Colonic mucosa (tissue), 4 donors: ENCODE results near the gene PNPLA2. TPM values are rescaled to one million over a fixed set of nuclear protein-coding genes. Genes with fewer than 3 reads are reported as not detected.

Experiments used
- DNase-seq: peaks from one replicate; pipeline ENCODE4 v3.0.0-alpha.2; 2020
- H3K27ac ChIP-seq: fragments of 200-600 bp; one replicate; pipeline ENCODE4 v1.8.0; 2021
- H3K27me3 ChIP-seq: fragments of 200-600 bp; one replicate; pipeline ENCODE4 v1.8.0; 2021
- H3K36me3 ChIP-seq: fragments of 200-600 bp; one replicate; pipeline ENCODE4 v1.8.0; 2021
- H3K4me1 ChIP-seq: fragments of 200-600 bp; one replicate; pipeline ENCODE4 v1.8.0; 2021; ENCODE audit warnings: mild to moderate bottlenecking
- H3K4me3 ChIP-seq: fragments of 200-600 bp; one replicate; pipeline ENCODE4 v1.8.0; 2021
- H3K9ac ChIP-seq, 2 donors: one replicate each; pipeline ENCODE4 v1.7.0; 2013; ENCODE audit warnings: control low read depth in 2 of 2, low read depth in 2 of 2, low read length in 2 of 2
- H3K9me3 ChIP-seq: fragments of 200-600 bp; one replicate; pipeline ENCODE4 v1.8.0; 2021
- intact Hi-C: fragments of 100-400 bp; cut with DNase I; formaldehyde crosslinking; loops from one replicate; pipeline ENCODE4 v1.14.1; 2022
- total RNA-seq, 2 donors: library from RNA; stranded (reverse); fragmentation: NEBNext Ultra II Directional in 1 of 2; extraction: Animal tissue kit (Norgen Biotek cat#: 25700) in 1 of 2; gene quantifications; one replicate each; pipeline ENCODE4 v1.2.1, GENCODE V29; 2021
- TF ChIP-seq, protein P1 (sequence below): fragments of 200-600 bp; IDR thresholded peaks from one replicate; pipeline ENCODE4 v1.8.0; 2022; ENCODE audit warnings: antibody characterized with exemption, mild to moderate bottlenecking
- donor health status: healthy.
- donor health status: DM: no; HTN: no; CAD: no.
- donor health status: DM: no; HTN: no; CAD: no.

PNPLA2 gene
- total RNA-seq, 2 donors from 2014 or later: 139 to 155 TPM

DNA sequence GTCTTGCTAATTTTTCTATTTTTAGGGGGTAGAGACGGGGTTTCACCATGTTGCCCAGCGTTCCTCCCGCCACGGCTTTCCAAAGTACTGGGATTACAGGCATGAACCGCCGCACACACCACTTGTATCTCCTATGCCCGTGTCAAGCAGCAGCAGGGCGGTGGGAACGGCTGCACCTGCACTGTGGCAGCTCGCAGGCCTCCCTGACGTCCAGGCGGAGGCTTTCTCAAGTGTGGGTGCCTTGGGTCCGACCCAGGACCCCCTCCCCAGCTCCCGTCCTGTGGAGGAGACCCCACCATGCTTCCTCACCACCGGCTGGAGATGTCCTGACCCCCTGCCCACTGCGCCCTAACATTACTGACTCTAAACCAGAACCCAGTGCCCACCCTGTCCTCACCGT, 49.7 kb downstream of the PNPLA2 start:
- intact Hi-C loops: no loop called here
- Histone ChIP-seq H3K36me3 (no peaks in the 10 kb centered on the region), H3K4me3 (no peak overlapping the region), H3K27me3 (peaks cover 7% of the 10 kb centered on the region), H3K4me1 (no peaks in the 10 kb centered on the region), H3K9ac (no peak overlapping the region), H3K27ac (no peak overlapping the region), H3K9me3 (no peaks in the 10 kb centered on the region)
- TF ChIP-seq, protein P1, sequence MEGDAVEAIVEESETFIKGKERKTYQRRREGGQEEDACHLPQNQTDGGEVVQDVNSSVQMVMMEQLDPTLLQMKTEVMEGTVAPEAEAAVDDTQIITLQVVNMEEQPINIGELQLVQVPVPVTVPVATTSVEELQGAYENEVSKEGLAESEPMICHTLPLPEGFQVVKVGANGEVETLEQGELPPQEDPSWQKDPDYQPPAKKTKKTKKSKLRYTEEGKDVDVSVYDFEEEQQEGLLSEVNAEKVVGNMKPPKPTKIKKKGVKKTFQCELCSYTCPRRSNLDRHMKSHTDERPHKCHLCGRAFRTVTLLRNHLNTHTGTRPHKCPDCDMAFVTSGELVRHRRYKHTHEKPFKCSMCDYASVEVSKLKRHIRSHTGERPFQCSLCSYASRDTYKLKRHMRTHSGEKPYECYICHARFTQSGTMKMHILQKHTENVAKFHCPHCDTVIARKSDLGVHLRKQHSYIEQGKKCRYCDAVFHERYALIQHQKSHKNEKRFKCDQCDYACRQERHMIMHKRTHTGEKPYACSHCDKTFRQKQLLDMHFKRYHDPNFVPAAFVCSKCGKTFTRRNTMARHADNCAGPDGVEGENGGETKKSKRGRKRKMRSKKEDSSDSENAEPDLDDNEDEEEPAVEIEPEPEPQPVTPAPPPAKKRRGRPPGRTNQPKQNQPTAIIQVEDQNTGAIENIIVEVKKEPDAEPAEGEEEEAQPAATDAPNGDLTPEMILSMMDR: no peak
- no peak for DNase-seq

DNA sequence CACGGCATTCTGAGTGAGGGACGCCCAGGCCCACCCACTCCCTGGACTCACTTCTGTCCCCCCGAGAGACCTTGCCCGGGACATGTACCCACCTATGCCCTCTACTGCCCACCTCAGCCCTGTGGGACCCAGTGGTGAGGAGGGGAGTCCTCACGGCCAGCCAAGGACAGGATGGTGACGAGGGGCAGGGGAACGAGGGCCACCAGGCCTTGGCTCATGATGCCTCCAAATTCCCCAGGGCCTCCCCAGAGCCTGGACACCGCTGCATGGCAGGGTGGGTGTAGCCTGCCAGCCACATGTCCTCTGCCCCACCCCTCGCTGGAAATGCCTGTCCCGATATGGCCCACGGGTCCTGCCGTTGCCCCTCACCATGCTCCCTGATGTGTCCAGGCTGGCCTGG, 50.1 kb downstream of the PNPLA2 start:
- intact Hi-C loops: no loop called here
- Histone ChIP-seq H3K4me1 (no peaks in the 10 kb centered on the region), H3K36me3 (no peaks in the 10 kb centered on the region), H3K27ac (no peak overlapping the region), H3K9ac (no peak overlapping the region), H3K9me3 (no peaks in the 10 kb centered on the region), H3K27me3 (peaks cover 5% of the 10 kb centered on the region), H3K4me3 (no peak overlapping the region)
- no peak for DNase-seq
- TF ChIP-seq, protein P1: no peak

DNA sequence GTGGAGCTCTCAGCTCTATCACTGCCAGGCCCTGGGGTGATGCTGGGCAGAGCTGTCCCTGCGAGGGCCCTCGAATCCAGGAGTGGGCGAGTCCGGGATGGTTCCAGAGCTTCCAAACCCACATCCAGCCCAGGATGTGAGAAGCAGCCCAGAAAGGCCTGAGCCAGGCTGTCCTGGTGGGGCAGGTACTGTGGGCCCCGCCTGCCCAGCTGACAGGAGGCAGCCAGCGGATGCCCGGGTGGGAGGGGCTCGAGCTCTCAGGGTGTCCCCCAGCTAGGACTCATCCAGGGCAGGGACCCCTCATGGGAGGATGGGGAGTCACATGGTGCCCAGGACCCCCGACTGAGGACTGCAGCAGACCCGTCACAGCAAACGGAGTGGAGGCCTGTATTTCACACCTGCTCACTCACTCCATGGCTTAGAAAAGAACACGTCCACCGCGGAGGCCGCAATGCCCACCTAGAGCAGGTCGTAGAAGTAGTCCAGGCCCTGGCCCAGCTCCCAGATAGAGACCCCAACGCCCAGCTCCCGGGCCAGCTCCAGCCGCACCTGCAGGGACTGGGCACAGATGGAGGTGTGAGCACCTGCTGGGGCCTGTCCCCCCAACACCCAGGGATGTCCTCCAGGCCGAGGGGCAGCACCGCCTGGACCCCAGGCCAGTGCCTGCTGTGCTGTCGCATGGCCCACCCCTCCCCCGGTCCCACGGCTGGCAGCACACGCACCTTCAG, 50.8 kb downstream of the PNPLA2 start:
- H3K36me3 ChIP-seq: no peaks in the 10 kb centered on the region
- no peak overlapping the region for H3K9ac ChIP-seq

DNA sequence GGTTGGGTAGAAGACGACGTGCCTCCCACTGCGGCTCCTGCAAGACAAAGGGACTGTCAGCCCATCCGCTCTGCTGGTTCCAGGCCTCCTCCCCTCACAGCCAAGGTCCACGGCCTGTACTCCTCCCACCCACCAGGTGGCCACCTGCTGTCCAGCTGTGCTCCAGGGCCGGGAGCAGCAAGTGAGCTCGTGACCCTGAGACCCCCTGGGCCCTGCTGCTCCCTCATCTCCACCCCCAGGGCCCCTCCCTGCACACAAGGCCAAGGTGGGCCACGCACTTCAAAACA, 51.4 kb downstream of the PNPLA2 start:
- H3K4me3 ChIP-seq: no peak overlapping the region
- H3K36me3 ChIP-seq: no peaks in the 10 kb centered on the region
- no peaks in the 10 kb centered on the region for H3K27me3 ChIP-seq
- TF ChIP-seq, protein P1: no peak
- intact Hi-C loops: no loop called here
- H3K9ac ChIP-seq: no peak overlapping the region
- H3K27ac ChIP-seq: no peak overlapping the region
- H3K4me1 ChIP-seq: no peaks in the 10 kb centered on the region
- DNase-seq: no peak
- H3K9me3 ChIP-seq: no peaks in the 10 kb centered on the region

More for the DNA sequence above, 50.8 kb downstream of the PNPLA2 start:
- Histone ChIP-seq H3K27me3 (peaks cover under 1% of the 10 kb centered on the region), H3K4me3 (no peak overlapping the region), H3K4me1 (no peaks in the 10 kb centered on the region), H3K9me3 (no peaks in the 10 kb centered on the region), H3K27ac (no peak overlapping the region)
- DNase-seq: no peak
- intact Hi-C loops: no loop called here
- TF ChIP-seq, protein P1: no peak

DNA sequence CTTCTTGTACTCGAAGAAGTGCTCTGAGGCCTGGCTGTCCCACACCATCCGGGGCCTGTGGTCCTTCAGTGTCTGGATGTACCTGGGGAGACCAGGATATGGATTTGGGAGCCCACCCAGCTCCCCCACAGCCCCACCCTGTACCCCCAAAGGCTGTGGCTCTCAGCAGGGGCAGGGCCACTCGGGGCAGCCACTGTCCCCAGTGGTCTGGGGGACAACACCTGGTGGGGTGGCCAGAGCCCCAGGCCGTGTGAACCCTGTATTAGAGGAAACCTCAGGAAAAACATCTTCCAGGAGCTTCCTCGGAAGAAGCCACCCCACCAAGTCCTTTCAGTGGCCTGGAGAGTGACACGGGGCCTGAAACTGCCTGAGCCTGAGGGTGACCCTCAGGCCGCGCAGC, 51.7 kb downstream of the PNPLA2 start:
- Histone ChIP-seq H3K27ac (no peak overlapping the region), H3K27me3 (no peaks in the 10 kb centered on the region), H3K9ac (no peak overlapping the region), H3K36me3 (no peaks in the 10 kb centered on the region), H3K4me1 (no peaks in the 10 kb centered on the region), H3K9me3 (no peaks in the 10 kb centered on the region), H3K4me3 (no peak overlapping the region)
- TF ChIP-seq, protein P1: no peak
- DNase-seq: no peak
- intact Hi-C loops: no loop called here
